SK-N-SH (cell line): Measurements from ENCODE around the gene PPIF. TPM values are rescaled to one million over a fixed set of nuclear protein-coding genes. Genes with fewer than 3 reads are reported as not detected.

Experiments used
- CTCF ChIA-PET: fragments of 300-600, 350-600 bp; formaldehyde crosslinking; extraction: SDS; loops from one replicate; lab custom pipeline; 2021; lab: Yijun Ruan, JAX
- POLR2A ChIA-PET: fragments of 350-600 bp; sonication (Branson Sonifier 250); formaldehyde crosslinking; extraction: SDS; loops from one replicate; lab custom pipeline; 2020; ENCODE audit warnings: antibody characterized with exemption, inconsistent platforms; lab: Yijun Ruan, JAX
- DNase-seq: peaks from one replicate; pipeline ENCODE4 v3.0.0; 2012
- H2AFZ ChIP-seq: fragments of 200-600 bp; sonication (generic); 2 replicates; pipeline ENCODE4 v1.8.1; 2016; ENCODE audit warnings: antibody characterized with exemption, mild to moderate bottlenecking, low read depth
- H3F3A ChIP-seq: fragments of 200-600 bp; sonication (generic); replicated peaks from 2 replicates; pipeline ENCODE3; 2016; ENCODE audit warnings: antibody characterized with exemption, mild to moderate bottlenecking; ENCODE audit not compliant: insufficient read depth
- H3K27ac ChIP-seq, 2 experiments: fragments of 200-500 bp in 1 of 2; fragments of 200-600 bp in 1 of 2; sonication (Bioruptor generic) in 1 of 2; sonication (generic), shearing (Covaris generic) in 1 of 2; 2 replicates each; pipeline versions ENCODE4 v1.5.1 to v1.6.1; 2014 to 2016; ENCODE audit warnings: low read depth in 2 of 2, inconsistent platforms in 1 of 2, low read length in 1 of 2, mild to moderate bottlenecking in 1 of 2, mixed read lengths in 1 of 2
- H3K27me3 ChIP-seq: fragments of 200-600 bp; sonication (generic), shearing (Covaris generic); 2 replicates; pipeline ENCODE4 v1.6.1; 2016; ENCODE audit warnings: mixed run types; ENCODE audit not compliant: insufficient read depth
- H3K36me3 ChIP-seq, 2 experiments: fragments of 200-500 bp in 1 of 2; fragments of 200-600 bp in 1 of 2; sonication (Bioruptor generic) in 1 of 2; sonication (generic) in 1 of 2; replicated peaks in 1 of 2; 2 replicates each; pipeline versions ENCODE3 to v1.5.1; 2014 to 2016; ENCODE audit warnings: low read length in 1 of 2, mild to moderate bottlenecking in 1 of 2; ENCODE audit not compliant: insufficient read depth in 2 of 2, control insufficient read depth in 1 of 2
- H3K4me1 ChIP-seq, 2 experiments: fragments of 200-500 bp in 1 of 2; fragments of 200-600 bp in 1 of 2; sonication (Bioruptor generic) in 1 of 2; sonication (generic), shearing (Covaris generic) in 1 of 2; 2 replicates each; pipeline versions ENCODE4 v1.5.1 to v1.6.1; 2014 to 2016; ENCODE audit warnings: low read depth in 1 of 2, low read length in 1 of 2, mixed run types in 1 of 2; ENCODE audit not compliant: insufficient read depth in 2 of 2, control insufficient read depth in 1 of 2
- H3K4me2 ChIP-seq: fragments of 200-600 bp; sonication (generic), shearing (Covaris generic); 2 replicates; pipeline ENCODE4 v1.6.1; 2017; ENCODE audit warnings: mixed run types
- H3K4me3 ChIP-seq, 2 experiments: fragments of 200-500 bp in 1 of 2; fragments of 200-600 bp in 1 of 2; sonication (Bioruptor generic) in 1 of 2; sonication (generic), shearing (Covaris generic) in 1 of 2; 2 replicates each; pipeline versions ENCODE4 v1.5.1 to v1.8.1; 2014 to 2016; ENCODE audit warnings: low read depth in 2 of 2, inconsistent platforms in 1 of 2, low read length in 1 of 2, mild to moderate bottlenecking in 1 of 2, mixed read lengths in 1 of 2, moderate library complexity in 1 of 2
- H3K79me2 ChIP-seq: fragments of 200-600 bp; sonication (generic); 2 replicates; pipeline ENCODE4 v1.8.1; 2017; ENCODE audit warnings: mild to moderate bottlenecking; ENCODE audit not compliant: insufficient read depth
- H3K9ac ChIP-seq: fragments of 200-600 bp; sonication (generic); 2 replicates; pipeline ENCODE4 v1.6.1; 2017; ENCODE audit warnings: mixed run types
- H3K9me2 ChIP-seq: fragments of 200-600 bp; sonication (generic); 2 replicates; pipeline ENCODE4 v1.6.1; 2017; ENCODE audit warnings: mixed run types
- H3K9me3 ChIP-seq: fragments of 200-600 bp; sonication (generic); 2 replicates; pipeline ENCODE4 v1.6.1; 2017; ENCODE audit warnings: mixed run types, mild to moderate bottlenecking, moderate library complexity
- H4K20me1 ChIP-seq: fragments of 200-600 bp; sonication (generic); 2 replicates; pipeline ENCODE4 v1.6.1; 2017; ENCODE audit warnings: mild to moderate bottlenecking, mixed run types; ENCODE audit not compliant: insufficient read depth
- CHD2 ChIP-seq: fragments of 150-350 bp; IDR thresholded peaks from 2 replicates; pipeline ENCODE4 v1.6.1; 2018; ENCODE audit warnings: low read length; ENCODE audit not compliant: partially characterized antibody
- ELF1 ChIP-seq: IDR thresholded peaks from 2 replicates; pipeline ENCODE4 v1.4.0; 2012
- EP300 ChIP-seq, 2 experiments: IDR thresholded peaks; 2 replicates each; pipeline versions ENCODE4 v1.4.0 to v1.6.1; 2012; ENCODE audit warnings: borderline replicate concordance in 1 of 2, low read depth in 1 of 2, low read length in 1 of 2
- EZH2phosphoT487 ChIP-seq: fragments of 200-600 bp; sonication (generic); IDR thresholded peaks from 2 replicates; pipeline ENCODE4 v1.6.1; 2017; ENCODE audit warnings: low read depth, mixed run types, mild to moderate bottlenecking, antibody characterized with exemption, moderate library complexity, borderline replicate concordance
- FOSL2 ChIP-seq: IDR thresholded peaks from 2 replicates; pipeline ENCODE4 v1.4.0; 2012; ENCODE audit warnings: low read depth, mild to moderate bottlenecking, moderate library complexity, borderline replicate concordance
- FOXJ3 ChIP-seq: sonication (generic); formaldehyde crosslinking; IDR thresholded peaks from 2 replicates; pipeline ENCODE4 v1.5.1; 2020; ENCODE audit warnings: mild to moderate bottlenecking, missing genetic modification reagents
- GABPA ChIP-seq: IDR thresholded peaks from 2 replicates; pipeline ENCODE4 v1.4.0; 2012; ENCODE audit warnings: low read depth, mild to moderate bottlenecking
- GATA2 ChIP-seq: sonication (generic); formaldehyde crosslinking; IDR thresholded peaks from 2 replicates; pipeline ENCODE4 v1.5.0; 2020; ENCODE audit warnings: mild to moderate bottlenecking, missing genetic modification reagents
- IRF3 ChIP-seq: fragments of 150-350 bp; IDR thresholded peaks from 2 replicates; pipeline ENCODE4 v1.6.1; 2016; ENCODE audit warnings: mild to moderate bottlenecking, low read depth, low read length
- JUND ChIP-seq: IDR thresholded peaks from 2 replicates; pipeline ENCODE4 v1.4.0; 2012
- RCOR1 ChIP-seq: fragments of 150-350 bp; IDR thresholded peaks from 2 replicates; pipeline ENCODE4 v1.6.1; 2017; ENCODE audit warnings: antibody characterized with exemption, low read length
- SIN3A ChIP-seq: IDR thresholded peaks from 2 replicates; pipeline ENCODE4 v1.6.1; 2012; ENCODE audit warnings: low read depth, mild to moderate bottlenecking, low read length, moderate library complexity, borderline replicate concordance
- TAF1 ChIP-seq: IDR thresholded peaks from 2 replicates; pipeline ENCODE4 v1.6.1; 2012; ENCODE audit warnings: low read depth, mild to moderate bottlenecking, low read length, moderate library complexity, borderline replicate concordance
- TEAD4 ChIP-seq: IDR thresholded peaks from 2 replicates; pipeline ENCODE4 v1.4.0; 2012; ENCODE audit warnings: mild to moderate bottlenecking, borderline replicate concordance; ENCODE audit not compliant: insufficient read depth
- USF1 ChIP-seq: IDR thresholded peaks from 2 replicates; pipeline ENCODE4 v1.4.0; 2012; ENCODE audit warnings: low read depth, borderline replicate concordance
- USF2 ChIP-seq: fragments of 150-350 bp; IDR thresholded peaks from 2 replicates; pipeline ENCODE4 v1.6.1; 2017; ENCODE audit warnings: antibody characterized with exemption, low read length, low read depth, borderline replicate concordance
- WGBS: methylation state at CpG from one replicate; pipeline ENCODE4 v1.1.6; 2017; ENCODE audit warnings: low lambda C conversion rate; 5-methylcytosine and 5-hydroxymethylcytosine counted together
- polyA plus RNA-seq, 3 experiments: library from polyadenylated mRNA; depleted of rRNA; stranded (reverse); fragments of >200 nt; gene quantifications; 2 replicates each; pipeline ENCODE4 v1.2.3, GENCODE V29; 2012

PPIF gene
- polyA plus RNA-seq, 1 of the 3 experiments (the other 2 are of a cell fraction), result 85.9 TPM

GRCh38 chr10:79351332-79351731 lies 4.1 kb downstream of the PPIF start:
- Histone ChIP-seq H3K9me2 (no peaks in the 10 kb centered on the region), H3F3A (peaks cover 11% of the 10 kb centered on the region), H3K27ac (no peak overlapping the region), H3K4me1 (peaks cover 13 to 29% of the 10 kb centered on the region in 2 experiments; a peak in 3 of 4 replicates), H3K36me3 (peaks cover 57 to 65% of the 10 kb centered on the region in 2 experiments), H3K4me2 (no peak overlapping the region), H3K9me3 (no peaks in the 10 kb centered on the region), H3K79me2 (peaks cover 52% of the 10 kb centered on the region), H3K9ac (no peak overlapping the region), H4K20me1 (peaks cover 18% of the 10 kb centered on the region; the same call in 1 of the 2 replicates), H2AFZ (no peak overlapping the region), H3K4me3 (no peak overlapping the region), H3K27me3 (no peaks in the 10 kb centered on the region)
- ChIA-PET CTCF (interaction anchor here (1.4 kb wide), 1 partner anchor 22 kb away, joined by 3 read pairs; no protein-coding TSS in a partner anchor), POLR2A (no interaction called here)
- no peak for TF ChIP-seq FOXJ3 (CRISPR knock-in tag)
- DNase-seq, result no peak
- 97% methylated on average over 11 of the region's 13 CpGs for WGBS

GRCh38 chr10:79352035-79352877 lies 5.0 kb downstream of the PPIF start:
- Histone ChIP-seq H3K9me2 (no peaks in the 10 kb centered on the region), H4K20me1 (peaks cover 18% of the 10 kb centered on the region; the same call in 1 of the 2 replicates), H3K79me2 (peaks cover 47% of the 10 kb centered on the region), H3K9me3 (no peaks in the 10 kb centered on the region), H3K4me2 (no peak overlapping the region), H3K9ac (no peak overlapping the region), H3K27me3 (no peaks in the 10 kb centered on the region), H3F3A (peaks cover 15% of the 10 kb centered on the region), H3K36me3 (peaks cover 57 to 65% of the 10 kb centered on the region in 2 experiments), H2AFZ (no peak overlapping the region), H3K27ac (no peak overlapping the region; a peak in 1 of 4 replicates), H3K4me1 (peaks cover 9 to 21% of the 10 kb centered on the region in 2 experiments; a peak in 2 of 4 replicates), H3K4me3 (no peak overlapping the region)
- TF ChIP-seq TEAD4, result no peak
- TF ChIP-seq EP300 (IDR thresholded peaks at IDR 0.05; ENCODE audit: borderline replicate concordance in 1 of 2, low read depth in 1 of 2, low read length in 1 of 2), result no peak
- TF ChIP-seq USF1, result no peak
- TF ChIP-seq GABPA, result no peak
- no peak for TF ChIP-seq TAF1
- no peak for TF ChIP-seq GATA2
- no peak for TF ChIP-seq EZH2phosphoT487
- CTCF ChIA-PET, result interaction anchor here (1.4 kb wide), 1 partner anchor 21 kb away, joined by 3 read pairs; no protein-coding TSS in a partner anchor
- 90% methylated on average over 8 of the region's 11 CpGs for WGBS
- POLR2A ChIA-PET, result no interaction called here
- no peak for DNase-seq

- Histone ChIP-seq H3K27me3 (no peaks in the 10 kb centered on the region), H3K4me1 (peaks cover 9 to 18% of the 10 kb centered on the region in 2 experiments; a peak in 2 of 4 replicates), H4K20me1 (peaks cover 18% of the 10 kb centered on the region; the same call in 1 of the 2 replicates), H3K9me3 (no peaks in the 10 kb centered on the region), H3K79me2 (peaks cover 41% of the 10 kb centered on the region), H3K36me3 (peaks cover 57 to 65% of the 10 kb centered on the region in 2 experiments), H3K9ac (no peak overlapping the region), H2AFZ (no peak overlapping the region), H3K4me2 (no peak overlapping the region), H3K9me2 (no peaks in the 10 kb centered on the region), H3K27ac (no peak overlapping the region), H3F3A (peaks cover 15% of the 10 kb centered on the region), H3K4me3 (no peak overlapping the region)
- DNase-seq, result no peak
- CTCF ChIA-PET, result interaction anchor here (0.6 to 1.5 kb wide), 2 partner anchors 22 to 74 kb away, joined by 3 to 4 read pairs; no protein-coding TSS in a partner anchor
- POLR2A ChIA-PET, result no interaction called here
- 92% methylated on average over 6 of the region's 8 CpGs for WGBS
- TF ChIP-seq EZH2phosphoT487 (no peak), SIN3A (no peak), USF2 (no peak), FOSL2 (no peak), RCOR1 (no peak), CHD2 (no peak), TEAD4 (no peak), USF1 (no peak), IRF3 (no peak), JUND (no peak), ELF1 (no peak)
Observed at GRCh38 chr10:79353000-79353406, 5.7 kb downstream of the PPIF start.
